GM18526 (cell line): Measurements from ENCODE around the gene SPATA19.

Experiments
- POLR2A ChIP-seq: IDR thresholded peaks from 3 replicates; pipeline ENCODE4 v1.6.1; 2011; ENCODE audit not compliant: insufficient read length; ENCODE audit errors: extremely low read depth

Gene SPATA19

GRCh38 chr11:133811850-133812685 lies 33.2 kb downstream of the SPATA19 start:
- TF ChIP-seq POLR2A = no peak

- no peak for TF ChIP-seq POLR2A
Measured at GRCh38 chr11:133810766-133811165, 34.5 kb downstream of the SPATA19 start.

- TF ChIP-seq POLR2A = no peak
Measured at GRCh38 chr11:133809569-133810491, 35.5 kb downstream of the SPATA19 start.

GRCh38 chr11:133808393-133809140 lies 36.7 kb downstream of the SPATA19 start:
- TF ChIP-seq POLR2A = no peak

- TF ChIP-seq POLR2A = no peak
Measured at GRCh38 chr11:133803026-133803425, 42.3 kb downstream of the SPATA19 start.

- TF ChIP-seq POLR2A = no peak
Measured at GRCh38 chr11:133801356-133801755, 44.0 kb downstream of the SPATA19 start.

GRCh38 chr11:133800666-133801065 lies 44.6 kb downstream of the SPATA19 start:
- no peak for TF ChIP-seq POLR2A

- TF ChIP-seq POLR2A = no peak
Measured at GRCh38 chr11:133797554-133797953, 47.8 kb downstream of the SPATA19 start.

GRCh38 chr11:133796043-133796795 lies 49.1 kb downstream of the SPATA19 start:
- no peak for TF ChIP-seq POLR2A

GRCh38 chr11:133795088-133795487 lies 50.2 kb downstream of the SPATA19 start:
- TF ChIP-seq POLR2A = no peak

GRCh38 chr11:133794205-133794604 lies 51.1 kb downstream of the SPATA19 start:
- TF ChIP-seq POLR2A = no peak

- TF ChIP-seq POLR2A = no peak
Measured at GRCh38 chr11:133793271-133794035, 51.9 kb downstream of the SPATA19 start.

- TF ChIP-seq POLR2A = no peak
Measured at GRCh38 chr11:133790995-133791394, 54.3 kb downstream of the SPATA19 start.
